ENCODE data around the gene LDHAL6A.

LDHAL6A gene

GRCh38 chr11:18491924-18492323 is 36.3 kb downstream of the LDHAL6A start:
- no peak for FAIRE-seq

GRCh38 chr11:18492888-18493287 is 37.2 kb downstream of the LDHAL6A start:
- FAIRE-seq = no peak

- no peak for FAIRE-seq
Observed at GRCh38 chr11:18493310-18493709, 37.7 kb downstream of the LDHAL6A start.

GRCh38 chr11:18495271-18495670 is 39.6 kb downstream of the LDHAL6A start:
- FAIRE-seq = no peak

- FAIRE-seq = no peak
Observed at GRCh38 chr11:18495703-18496102, 40.0 kb downstream of the LDHAL6A start.

GRCh38 chr11:18498039-18498438 is 42.4 kb downstream of the LDHAL6A start:
- FAIRE-seq = no peak

GRCh38 chr11:18501629-18502028 is 46.0 kb downstream of the LDHAL6A start:
- FAIRE-seq = no peak

- FAIRE-seq = no peak
Observed at GRCh38 chr11:18502352-18502751, 46.7 kb downstream of the LDHAL6A start.

GRCh38 chr11:18521122-18521521 is 65.5 kb downstream of the LDHAL6A start:
- FAIRE-seq = no peak

GRCh38 chr11:18522388-18522787 is 66.7 kb downstream of the LDHAL6A start:
- FAIRE-seq = no peak

- FAIRE-seq = no peak
Observed at GRCh38 chr11:18523084-18523483, 67.4 kb downstream of the LDHAL6A start.

GRCh38 chr11:18524248-18524647 is 68.6 kb downstream of the LDHAL6A start:
- no peak for FAIRE-seq

GRCh38 chr11:18526130-18526520 is 70.5 kb downstream of the LDHAL6A start:
- no peak for FAIRE-seq

- FAIRE-seq = peak; percentile 76
Observed at GRCh38 chr11:18526521-18527296, 71.1 kb downstream of the LDHAL6A start, which contains the start of gene TSG101. Gene TSG101, minus strand, starts transcription at chr11:18526942. Its CDS starts 126 bp downstream, at chr11:18526816.

- FAIRE-seq = no peak
Observed at GRCh38 chr11:18527512-18527911, 71.9 kb downstream of the LDHAL6A start.

All from G401.6 (cell line).